DMS79 (cell line): ENCODE results near the gene ZCCHC24.
"Not testable (repeated sequence)": the region's sequence is repeated elsewhere in the genome, so short reads cannot be mapped to it uniquely, and the experiment has no call there.

Experiments used
- DNase-seq: peaks from one replicate; lab custom pipeline; 2025; lab: John Stamatoyannopoulos, UW

Gene ZCCHC24

GRCh38 chr10:79472449-79472848, 27.0 kb upstream of the ZCCHC24 start:
- DNase-seq, result no peak

GRCh38 chr10:79471776-79472175, 26.4 kb upstream of the ZCCHC24 start:
- no peak for DNase-seq

- no peak for DNase-seq
These were observed 24.7 kb upstream of the ZCCHC24 start for GRCh38 chr10:79470096-79470495.

GRCh38 chr10:79468841-79469585, 23.6 kb upstream of the ZCCHC24 start:
- no peak for DNase-seq

GRCh38 chr10:79468015-79468560, 22.7 kb upstream of the ZCCHC24 start:
- DNase-seq, result no peak

GRCh38 chr10:79465341-79465740, 19.9 kb upstream of the ZCCHC24 start:
- DNase-seq, result no peak

GRCh38 chr10:79463578-79464496, 18.4 kb upstream of the ZCCHC24 start:
- DNase-seq, result no peak

GRCh38 chr10:79460687-79461086, 15.3 kb upstream of the ZCCHC24 start:
- no peak for DNase-seq

- no peak for DNase-seq
These were observed 13.8 kb upstream of the ZCCHC24 start for GRCh38 chr10:79459243-79459642.

GRCh38 chr10:79458483-79458882, 13.1 kb upstream of the ZCCHC24 start:
- no peak for DNase-seq

- no peak for DNase-seq
These were observed 11.9 kb upstream of the ZCCHC24 start for GRCh38 chr10:79457256-79457785.

- DNase-seq, result no peak
These were observed 8.8 kb upstream of the ZCCHC24 start for GRCh38 chr10:79454259-79454658.

- no peak for DNase-seq
These were observed 8.0 kb upstream of the ZCCHC24 start for GRCh38 chr10:79453392-79453791.

GRCh38 chr10:79452174-79452611, 6.8 kb upstream of the ZCCHC24 start:
- no peak for DNase-seq

GRCh38 chr10:79451046-79451699, 5.7 kb upstream of the ZCCHC24 start:
- no peak for DNase-seq

GRCh38 chr10:79449181-79450146, 4.0 kb upstream of the ZCCHC24 start:
- DNase-seq, result no peak

GRCh38 chr10:79448732-79449049, 3.3 kb upstream of the ZCCHC24 start:
- no peak for DNase-seq

- no peak for DNase-seq
These were observed 2.7 kb upstream of the ZCCHC24 start for GRCh38 chr10:79447911-79448731.

- not testable (repeated sequence) for DNase-seq
These were observed 1.8 kb upstream of the ZCCHC24 start for GRCh38 chr10:79447249-79447648.

- DNase-seq, result no peak
These were observed 1.3 kb upstream of the ZCCHC24 start for GRCh38 chr10:79446758-79447084.
